ENCODE measurements around the gene CALN1.

GRCh38 chr7:72309476-72309875 lies 102.7 kb downstream of the CALN1 start:
- TF ChIP-seq CTCF (IDR thresholded peaks at IDR 0.05) (no peak), POLR2AphosphoS5 (IDR thresholded peaks at IDR 0.05) (no peak)

Data from gastroesophageal sphincter (tissue), 3 donors.